Measurements from ENCODE around the gene ZNF222. TPM values are rescaled to one million over a fixed set of nuclear protein-coding genes. Genes with fewer than 3 reads are reported as not detected.

Gene ZNF222
- total RNA-seq, 1 experiment from 2014 or later, result 3.4 TPM

DNA sequence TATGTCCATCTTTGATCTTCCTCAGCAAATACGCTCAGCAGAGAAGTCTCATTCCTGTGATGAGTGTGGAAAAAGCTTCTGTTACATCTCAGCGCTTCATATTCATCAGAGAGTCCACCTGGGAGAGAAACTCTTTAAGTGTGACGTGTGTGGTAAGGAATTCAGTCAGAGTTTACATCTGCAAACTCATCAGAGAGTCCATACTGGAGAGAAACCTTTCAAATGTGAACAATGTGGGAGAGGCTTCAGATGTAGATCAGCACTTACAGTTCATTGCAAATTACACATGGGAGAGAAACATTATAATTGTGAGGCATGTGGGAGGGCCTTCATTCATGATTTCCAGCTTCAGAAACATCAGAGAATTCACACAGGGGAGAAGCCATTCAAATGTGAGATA lies 41.1 kb downstream of the ZNF222 start:
- peaks cover 7% of the 10 kb centered on the region; the same call in 1 of the 2 replicates for H3K27me3 Mint-ChIP-seq (ENCODE audit: low read depth)
- peaks cover 4% of the 10 kb centered on the region; the same call in 1 of the 2 replicates for H3K4me1 Mint-ChIP-seq
- H3K36me3 Mint-ChIP-seq, result peaks cover 70% of the 10 kb centered on the region
- ATAC-seq, result no peak
- ChIA-PET CTCF (no interaction called here), POLR2A (no interaction called here)
- DNase-seq (ENCODE audit: low spot score), result no peak
- H3K4me3 Mint-ChIP-seq, result no peak overlapping the region
- H3K27ac Mint-ChIP-seq, result no peak overlapping the region
- H3K9me3 Mint-ChIP-seq, result peaks cover 58% of the 10 kb centered on the region
- TF ChIP-seq FOXK1 (CRISPR knock-in tag; IDR thresholded peaks at IDR 0.05) (no peak), KAT7 (CRISPR knock-in tag; IDR thresholded peaks at IDR 0.05; ENCODE audit: borderline replicate concordance) (no peak), TEAD1 (CRISPR knock-in tag; IDR thresholded peaks at IDR 0.05) (no peak), ZNF219 (CRISPR knock-in tag; IDR thresholded peaks at IDR 0.05; ENCODE audit: borderline replicate concordance) (no peak), JAZF1 (CRISPR knock-in tag; IDR thresholded peaks at IDR 0.05) (no peak), FOXP1 (CRISPR knock-in tag; IDR thresholded peaks at IDR 0.05; ENCODE audit: borderline replicate concordance) (no peak)
- TF ChIP-seq, protein P1, sequence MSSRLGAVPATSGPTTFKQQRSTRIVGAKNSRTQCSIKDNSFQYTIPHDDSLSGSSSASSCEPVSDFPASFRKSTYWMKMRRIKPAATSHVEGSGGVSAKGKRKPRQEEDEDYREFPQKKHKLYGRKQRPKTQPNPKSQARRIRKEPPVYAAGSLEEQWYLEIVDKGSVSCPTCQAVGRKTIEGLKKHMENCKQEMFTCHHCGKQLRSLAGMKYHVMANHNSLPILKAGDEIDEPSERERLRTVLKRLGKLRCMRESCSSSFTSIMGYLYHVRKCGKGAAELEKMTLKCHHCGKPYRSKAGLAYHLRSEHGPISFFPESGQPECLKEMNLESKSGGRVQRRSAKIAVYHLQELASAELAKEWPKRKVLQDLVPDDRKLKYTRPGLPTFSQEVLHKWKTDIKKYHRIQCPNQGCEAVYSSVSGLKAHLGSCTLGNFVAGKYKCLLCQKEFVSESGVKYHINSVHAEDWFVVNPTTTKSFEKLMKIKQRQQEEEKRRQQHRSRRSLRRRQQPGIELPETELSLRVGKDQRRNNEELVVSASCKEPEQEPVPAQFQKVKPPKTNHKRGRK (CRISPR knock-in tag; IDR thresholded peaks at IDR 0.05; ENCODE audit: borderline replicate concordance), result no peak
- TF ChIP-seq, protein P2, sequence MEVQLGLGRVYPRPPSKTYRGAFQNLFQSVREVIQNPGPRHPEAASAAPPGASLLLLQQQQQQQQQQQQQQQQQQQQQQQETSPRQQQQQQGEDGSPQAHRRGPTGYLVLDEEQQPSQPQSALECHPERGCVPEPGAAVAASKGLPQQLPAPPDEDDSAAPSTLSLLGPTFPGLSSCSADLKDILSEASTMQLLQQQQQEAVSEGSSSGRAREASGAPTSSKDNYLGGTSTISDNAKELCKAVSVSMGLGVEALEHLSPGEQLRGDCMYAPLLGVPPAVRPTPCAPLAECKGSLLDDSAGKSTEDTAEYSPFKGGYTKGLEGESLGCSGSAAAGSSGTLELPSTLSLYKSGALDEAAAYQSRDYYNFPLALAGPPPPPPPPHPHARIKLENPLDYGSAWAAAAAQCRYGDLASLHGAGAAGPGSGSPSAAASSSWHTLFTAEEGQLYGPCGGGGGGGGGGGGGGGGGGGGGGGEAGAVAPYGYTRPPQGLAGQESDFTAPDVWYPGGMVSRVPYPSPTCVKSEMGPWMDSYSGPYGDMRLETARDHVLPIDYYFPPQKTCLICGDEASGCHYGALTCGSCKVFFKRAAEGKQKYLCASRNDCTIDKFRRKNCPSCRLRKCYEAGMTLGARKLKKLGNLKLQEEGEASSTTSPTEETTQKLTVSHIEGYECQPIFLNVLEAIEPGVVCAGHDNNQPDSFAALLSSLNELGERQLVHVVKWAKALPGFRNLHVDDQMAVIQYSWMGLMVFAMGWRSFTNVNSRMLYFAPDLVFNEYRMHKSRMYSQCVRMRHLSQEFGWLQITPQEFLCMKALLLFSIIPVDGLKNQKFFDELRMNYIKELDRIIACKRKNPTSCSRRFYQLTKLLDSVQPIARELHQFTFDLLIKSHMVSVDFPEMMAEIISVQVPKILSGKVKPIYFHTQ (CRISPR knock-in tag; IDR thresholded peaks at IDR 0.05), result no peak
- TF ChIP-seq, protein P3, sequence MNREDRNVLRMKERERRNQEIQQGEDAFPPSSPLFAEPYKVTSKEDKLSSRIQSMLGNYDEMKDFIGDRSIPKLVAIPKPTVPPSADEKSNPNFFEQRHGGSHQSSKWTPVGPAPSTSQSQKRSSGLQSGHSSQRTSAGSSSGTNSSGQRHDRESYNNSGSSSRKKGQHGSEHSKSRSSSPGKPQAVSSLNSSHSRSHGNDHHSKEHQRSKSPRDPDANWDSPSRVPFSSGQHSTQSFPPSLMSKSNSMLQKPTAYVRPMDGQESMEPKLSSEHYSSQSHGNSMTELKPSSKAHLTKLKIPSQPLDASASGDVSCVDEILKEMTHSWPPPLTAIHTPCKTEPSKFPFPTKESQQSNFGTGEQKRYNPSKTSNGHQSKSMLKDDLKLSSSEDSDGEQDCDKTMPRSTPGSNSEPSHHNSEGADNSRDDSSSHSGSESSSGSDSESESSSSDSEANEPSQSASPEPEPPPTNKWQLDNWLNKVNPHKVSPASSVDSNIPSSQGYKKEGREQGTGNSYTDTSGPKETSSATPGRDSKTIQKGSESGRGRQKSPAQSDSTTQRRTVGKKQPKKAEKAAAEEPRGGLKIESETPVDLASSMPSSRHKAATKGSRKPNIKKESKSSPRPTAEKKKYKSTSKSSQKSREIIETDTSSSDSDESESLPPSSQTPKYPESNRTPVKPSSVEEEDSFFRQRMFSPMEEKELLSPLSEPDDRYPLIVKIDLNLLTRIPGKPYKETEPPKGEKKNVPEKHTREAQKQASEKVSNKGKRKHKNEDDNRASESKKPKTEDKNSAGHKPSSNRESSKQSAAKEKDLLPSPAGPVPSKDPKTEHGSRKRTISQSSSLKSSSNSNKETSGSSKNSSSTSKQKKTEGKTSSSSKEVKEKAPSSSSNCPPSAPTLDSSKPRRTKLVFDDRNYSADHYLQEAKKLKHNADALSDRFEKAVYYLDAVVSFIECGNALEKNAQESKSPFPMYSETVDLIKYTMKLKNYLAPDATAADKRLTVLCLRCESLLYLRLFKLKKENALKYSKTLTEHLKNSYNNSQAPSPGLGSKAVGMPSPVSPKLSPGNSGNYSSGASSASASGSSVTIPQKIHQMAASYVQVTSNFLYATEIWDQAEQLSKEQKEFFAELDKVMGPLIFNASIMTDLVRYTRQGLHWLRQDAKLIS (CRISPR knock-in tag; IDR thresholded peaks at IDR 0.05; ENCODE audit: borderline replicate concordance), result no peak
- TF ChIP-seq, protein P4, sequence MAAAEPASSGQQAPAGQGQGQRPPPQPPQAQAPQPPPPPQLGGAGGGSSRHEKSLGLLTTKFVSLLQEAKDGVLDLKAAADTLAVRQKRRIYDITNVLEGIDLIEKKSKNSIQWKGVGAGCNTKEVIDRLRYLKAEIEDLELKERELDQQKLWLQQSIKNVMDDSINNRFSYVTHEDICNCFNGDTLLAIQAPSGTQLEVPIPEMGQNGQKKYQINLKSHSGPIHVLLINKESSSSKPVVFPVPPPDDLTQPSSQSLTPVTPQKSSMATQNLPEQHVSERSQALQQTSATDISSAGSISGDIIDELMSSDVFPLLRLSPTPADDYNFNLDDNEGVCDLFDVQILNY (CRISPR knock-in tag; IDR thresholded peaks at IDR 0.05), result no peak
- TF ChIP-seq, protein P5, sequence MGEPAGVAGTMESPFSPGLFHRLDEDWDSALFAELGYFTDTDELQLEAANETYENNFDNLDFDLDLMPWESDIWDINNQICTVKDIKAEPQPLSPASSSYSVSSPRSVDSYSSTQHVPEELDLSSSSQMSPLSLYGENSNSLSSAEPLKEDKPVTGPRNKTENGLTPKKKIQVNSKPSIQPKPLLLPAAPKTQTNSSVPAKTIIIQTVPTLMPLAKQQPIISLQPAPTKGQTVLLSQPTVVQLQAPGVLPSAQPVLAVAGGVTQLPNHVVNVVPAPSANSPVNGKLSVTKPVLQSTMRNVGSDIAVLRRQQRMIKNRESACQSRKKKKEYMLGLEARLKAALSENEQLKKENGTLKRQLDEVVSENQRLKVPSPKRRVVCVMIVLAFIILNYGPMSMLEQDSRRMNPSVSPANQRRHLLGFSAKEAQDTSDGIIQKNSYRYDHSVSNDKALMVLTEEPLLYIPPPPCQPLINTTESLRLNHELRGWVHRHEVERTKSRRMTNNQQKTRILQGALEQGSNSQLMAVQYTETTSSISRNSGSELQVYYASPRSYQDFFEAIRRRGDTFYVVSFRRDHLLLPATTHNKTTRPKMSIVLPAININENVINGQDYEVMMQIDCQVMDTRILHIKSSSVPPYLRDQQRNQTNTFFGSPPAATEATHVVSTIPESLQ (CRISPR knock-in tag; IDR thresholded peaks at IDR 0.05), result no peak
- TF ChIP-seq, protein P6, sequence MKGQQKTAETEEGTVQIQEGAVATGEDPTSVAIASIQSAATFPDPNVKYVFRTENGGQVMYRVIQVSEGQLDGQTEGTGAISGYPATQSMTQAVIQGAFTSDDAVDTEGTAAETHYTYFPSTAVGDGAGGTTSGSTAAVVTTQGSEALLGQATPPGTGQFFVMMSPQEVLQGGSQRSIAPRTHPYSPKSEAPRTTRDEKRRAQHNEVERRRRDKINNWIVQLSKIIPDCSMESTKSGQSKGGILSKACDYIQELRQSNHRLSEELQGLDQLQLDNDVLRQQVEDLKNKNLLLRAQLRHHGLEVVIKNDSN (CRISPR knock-in tag; IDR thresholded peaks at IDR 0.05), result no peak
- TF ChIP-seq, protein P7, sequence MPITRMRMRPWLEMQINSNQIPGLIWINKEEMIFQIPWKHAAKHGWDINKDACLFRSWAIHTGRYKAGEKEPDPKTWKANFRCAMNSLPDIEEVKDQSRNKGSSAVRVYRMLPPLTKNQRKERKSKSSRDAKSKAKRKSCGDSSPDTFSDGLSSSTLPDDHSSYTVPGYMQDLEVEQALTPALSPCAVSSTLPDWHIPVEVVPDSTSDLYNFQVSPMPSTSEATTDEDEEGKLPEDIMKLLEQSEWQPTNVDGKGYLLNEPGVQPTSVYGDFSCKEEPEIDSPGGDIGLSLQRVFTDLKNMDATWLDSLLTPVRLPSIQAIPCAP (CRISPR knock-in tag; IDR thresholded peaks at IDR 0.05), result no peak

Measured in WTC11 (cell line).